IMR-90 (cell line): Measurements from ENCODE around the gene CAMKMT. TPM values are rescaled to one million over a fixed set of nuclear protein-coding genes. Genes with fewer than 3 reads are reported as not detected.
A peak's percentile ranks its signal among the peaks of the same experiment; 100 is the strongest.

Experiments
- ATAC-seq: fragments of 200-7000 bp; cut with Tn5 transposase; 2 replicates; pipeline ENCODE4 v1.9.1; 2020; ENCODE audit warnings: low read depth, mild to moderate bottlenecking, moderate library complexity
- BruUV-seq: library from RNA; stranded (reverse); fragments of 400-500 nt; replicated peaks from 2 replicates; lab custom pipeline; 2021; lab: Mats Ljungman, UMichigan
- CTCF ChIA-PET: fragments of 300-600 bp; formaldehyde crosslinking; extraction: SDS; loops from one replicate; lab custom pipeline; 2021; ENCODE audit warnings: antibody characterized with exemption; lab: Yijun Ruan, JAX
- POLR2A ChIA-PET: fragments of 300-600 bp; sonication (Branson Sonifier 250); formaldehyde crosslinking; loops from one replicate; lab custom pipeline; 2022; ENCODE audit warnings: antibody characterized with exemption; ENCODE audit not compliant: unreplicated experiment; lab: Charles Lee
- DNase-seq: peaks from one replicate; pipeline ENCODE4 v3.0.0; 2013
- H2AFZ ChIP-seq: replicated peaks from 2 replicates; pipeline ENCODE3; 2013; ENCODE audit warnings: low read length, mild to moderate bottlenecking; ENCODE audit not compliant: poor library complexity
- H2AK5ac ChIP-seq: 2 replicates; pipeline ENCODE4 v1.6.1; 2013; ENCODE audit warnings: low read depth, low read length, inconsistent platforms
- H2AK9ac ChIP-seq: replicated peaks from 2 replicates; pipeline ENCODE3; 2013; ENCODE audit warnings: mild to moderate bottlenecking, low read depth, low read length, moderate library complexity; ENCODE audit not compliant: poor library complexity
- H2BK120ac ChIP-seq: 2 replicates; pipeline ENCODE4 v1.6.1; 2013; ENCODE audit warnings: low read depth, low read length, inconsistent platforms
- H2BK15ac ChIP-seq: 3 replicates; pipeline ENCODE4 v1.6.1; 2013; ENCODE audit warnings: low read depth, low read length, inconsistent platforms
- H2BK20ac ChIP-seq: 2 replicates; pipeline ENCODE4 v1.6.1; 2013; ENCODE audit warnings: low read depth, mild to moderate bottlenecking, inconsistent platforms, low read length, moderate library complexity
- H2BK5ac ChIP-seq: 2 replicates; pipeline ENCODE4 v1.6.1; 2013; ENCODE audit warnings: mild to moderate bottlenecking, low read depth, low read length, inconsistent platforms; ENCODE audit not compliant: poor library complexity, severe bottlenecking
- H3K14ac ChIP-seq: replicated peaks from 2 replicates; pipeline ENCODE4 v1.6.1; 2013; ENCODE audit warnings: low read depth, low read length, inconsistent platforms
- H3K18ac ChIP-seq: 2 replicates; pipeline ENCODE4 v1.6.1; 2013; ENCODE audit warnings: low read depth, low read length, control low read depth
- H3K23ac ChIP-seq: 2 replicates; pipeline ENCODE4 v1.6.1; 2013; ENCODE audit warnings: low read depth, low read length, inconsistent platforms
- H3K27ac ChIP-seq: 2 replicates; pipeline ENCODE4 v1.5.1; 2013; ENCODE audit warnings: mild to moderate bottlenecking, control low read depth, low read length; ENCODE audit not compliant: insufficient read depth
- H3K27me3 ChIP-seq: 2 replicates; pipeline ENCODE4 v1.6.1; 2013; ENCODE audit warnings: low read length; ENCODE audit not compliant: control insufficient read depth, insufficient read depth
- H3K36me3 ChIP-seq: 2 replicates; pipeline ENCODE4 v1.6.1; 2013; ENCODE audit warnings: low read length, mixed read lengths; ENCODE audit not compliant: control insufficient read depth, insufficient read depth
- H3K4ac ChIP-seq: 2 replicates; pipeline ENCODE4 v1.6.1; 2013; ENCODE audit warnings: low read depth, low read length, inconsistent platforms
- H3K4me1 ChIP-seq: 2 replicates; pipeline ENCODE4 v1.6.1; 2013; ENCODE audit warnings: low read length, mixed read lengths; ENCODE audit not compliant: control insufficient read depth, insufficient read depth
- H3K4me2 ChIP-seq: 2 replicates; pipeline ENCODE4 v1.6.1; 2013; ENCODE audit warnings: low read depth, mild to moderate bottlenecking, control low read depth, low read length, moderate library complexity
- H3K4me3 ChIP-seq: 2 replicates; pipeline ENCODE4 v1.5.1; 2013; ENCODE audit warnings: low read depth, mild to moderate bottlenecking, control low read depth, low read length, moderate library complexity; ENCODE audit not compliant: insufficient read depth
- H3K56ac ChIP-seq: 2 replicates; pipeline ENCODE4 v1.6.1; 2013; ENCODE audit warnings: low read length, inconsistent platforms; ENCODE audit not compliant: insufficient read depth; ENCODE audit errors: extremely low read depth
- H3K79me1 ChIP-seq, 2 experiments: 2 replicates each; pipeline ENCODE4 v1.6.1; 2013; ENCODE audit warnings: low read length in 2 of 2, inconsistent platforms in 1 of 2, low read depth in 1 of 2
- H3K9ac ChIP-seq: 2 replicates; pipeline ENCODE4 v1.6.1; 2013; ENCODE audit warnings: low read depth, low read length, control low read depth
- H3K9me1 ChIP-seq: 2 replicates; pipeline ENCODE4 v1.6.1; 2013; ENCODE audit warnings: low read length, inconsistent platforms; ENCODE audit not compliant: insufficient read depth
- H3K9me3 ChIP-seq: 2 replicates; pipeline ENCODE4 v1.6.1; 2013; ENCODE audit warnings: low read length; ENCODE audit not compliant: control insufficient read depth, insufficient read depth
- H4K20me1 ChIP-seq: 2 replicates; pipeline ENCODE4 v1.6.1; 2013; ENCODE audit warnings: low read length, inconsistent platforms; ENCODE audit not compliant: insufficient read depth
- H4K5ac ChIP-seq: 2 replicates; pipeline ENCODE4 v1.6.1; 2013; ENCODE audit warnings: mild to moderate bottlenecking, low read depth, low read length, control low read depth
- H4K8ac ChIP-seq, 2 experiments: 2 replicates each; pipeline ENCODE4 v1.6.1; 2013; ENCODE audit warnings: low read depth in 2 of 2, low read length in 2 of 2, control low read depth in 1 of 2, inconsistent platforms in 1 of 2
- H4K91ac ChIP-seq: 2 replicates; pipeline ENCODE4 v1.6.1; 2013; ENCODE audit warnings: low read depth, low read length, inconsistent platforms; ENCODE audit not compliant: insufficient read depth
- CEBPB ChIP-seq: IDR thresholded peaks from 2 replicates; pipeline ENCODE4 v1.6.1; 2012; ENCODE audit warnings: low read depth, low read length, improper control_type of control experiment
- CHD1 ChIP-seq: IDR thresholded peaks from 2 replicates; pipeline ENCODE4 v1.6.1; 2012; ENCODE audit warnings: low read depth, low read length, improper control_type of control experiment
- CTCF ChIP-seq: conservative IDR thresholded peaks from 2 replicates; pipeline ENCODE4 v1.5.1; 2012; ENCODE audit warnings: mild to moderate bottlenecking, low read depth, low read length, improper control_type of control experiment
- ELK1 ChIP-seq: fragments of 150-350 bp; IDR thresholded peaks from 2 replicates; pipeline ENCODE4 v1.6.1; 2016; ENCODE audit warnings: low read depth, mild to moderate bottlenecking, low read length, moderate library complexity, borderline replicate concordance
- FOS ChIP-seq: fragments of 150-350 bp; IDR thresholded peaks from 2 replicates; pipeline ENCODE4 v1.6.1; 2016; ENCODE audit warnings: low read depth, low read length
- MAFK ChIP-seq: IDR thresholded peaks from 2 replicates; pipeline ENCODE4 v1.6.1; 2012; ENCODE audit warnings: low read depth, low read length, improper control_type of control experiment
- MAZ ChIP-seq: IDR thresholded peaks from 2 replicates; pipeline ENCODE4 v1.6.1; 2012; ENCODE audit warnings: low read depth, mild to moderate bottlenecking, low read length, improper control_type of control experiment, moderate library complexity, borderline replicate concordance
- MXI1 ChIP-seq: IDR thresholded peaks from 2 replicates; pipeline ENCODE4 v1.6.1; 2012; ENCODE audit warnings: low read depth, mild to moderate bottlenecking, low read length, moderate library complexity, borderline replicate concordance
- NFE2L2 ChIP-seq: fragments of 150-350 bp; IDR thresholded peaks from 2 replicates; pipeline ENCODE4 v1.6.1; 2016; ENCODE audit warnings: low read depth, mild to moderate bottlenecking, low read length
- POLR2A ChIP-seq: IDR thresholded peaks from 2 replicates; pipeline ENCODE4 v1.6.1; 2012; ENCODE audit warnings: mild to moderate bottlenecking, low read depth, low read length
- RFX5 ChIP-seq: IDR thresholded peaks from 2 replicates; pipeline ENCODE4 v1.8.0; 2012; ENCODE audit warnings: low read depth, mild to moderate bottlenecking, low read length, moderate library complexity
- SMC3 ChIP-seq: fragments of 150-350 bp; IDR thresholded peaks from 2 replicates; pipeline ENCODE4 v1.6.1; 2016; ENCODE audit warnings: low read depth, mild to moderate bottlenecking, antibody characterized with exemption, low read length, moderate library complexity
- WGBS, 2 experiments: methylation state at CpG; one replicate each; pipeline versions ENCODE4 v1.1.5 to v1.1.7; 2013; ENCODE audit warnings: missing lambda C conversion rate in 2 of 2; ENCODE audit not compliant: insufficient read length in 1 of 2; ENCODE audit errors: extremely low coverage in 2 of 2; 5-methylcytosine and 5-hydroxymethylcytosine counted together
- dilution Hi-C: fragments of 300-500 bp; cut with HindIII; formaldehyde crosslinking; loops from one replicate; pipeline ENCODE4 v1.14.3; 2018; ENCODE audit warnings: low sequenced_read_pairs; ENCODE audit not compliant: unreplicated experiment
- in situ Hi-C: fragments of 300-500 bp; cut with MboI; formaldehyde crosslinking; loops from 3 replicates; pipeline ENCODE4 v1.14.3; 2019; ENCODE audit warnings: low sequenced_read_pairs, inconsistent platforms, mixed read lengths
- intact Hi-C: fragments of 100-400 bp; cut with micrococcal nuclease; formaldehyde crosslinking; loops from 2 replicates; pipeline ENCODE4 v1.10.0; 2022
- polyA plus RNA-seq, 3 experiments: library from polyadenylated mRNA; depleted of rRNA; stranded (reverse); fragments of >200 nt; gene quantifications; 2 replicates each; pipeline ENCODE4 v1.2.3, GENCODE V29; 2012; ENCODE audit warnings: low replicate concordance in 1 of 3
- total RNA-seq: library from RNA; depleted of rRNA; stranded (reverse); fragments of >200 nt; gene quantifications from 2 replicates; pipeline ENCODE4 v1.2.3, GENCODE V29; 2012

CAMKMT gene
- total and polyA plus RNA-seq, 2 of the 4 experiments (the other 2 are of a cell fraction) = 4.4 to 6.8 TPM

- Histone ChIP-seq H3K23ac (no peak overlapping the region), H4K20me1 (no peaks in the 10 kb centered on the region), H3K9ac (no peak overlapping the region), H3K56ac (no peak overlapping the region), H3K14ac (no peak overlapping the region), H2BK20ac (no peak overlapping the region), H3K4me1 (no peaks in the 10 kb centered on the region), H4K91ac (no peak overlapping the region), H4K8ac (no peak overlapping the region), H3K4me2 (no peak overlapping the region), H3K9me1 (no peaks in the 10 kb centered on the region), H4K5ac (no peak overlapping the region), H2BK5ac (no peak overlapping the region), H2AFZ (no peak overlapping the region), H3K79me1 (no peaks in the 10 kb centered on the region), H2AK5ac (no peak overlapping the region), H3K18ac (no peak overlapping the region), H2AK9ac (no peak overlapping the region), H2BK15ac (no peak overlapping the region), H3K4ac (no peak overlapping the region), H3K27ac (no peak overlapping the region), H3K36me3 (no peaks in the 10 kb centered on the region), H3K9me3 (no peaks in the 10 kb centered on the region), H2BK120ac (no peak overlapping the region), H3K27me3 (no peaks in the 10 kb centered on the region), H3K4me3 (no peak overlapping the region)
- WGBS, 2 experiments = no CpG with 5 or more reads among the region's 2 CpGs
- no TSS peak for BruUV-seq
- ATAC-seq = peak; percentile 68
- ChIA-PET POLR2A (no interaction called here), CTCF (interaction anchor here (0.9 kb wide), 1 partner anchor 19 kb away, joined by 3 read pairs; no protein-coding TSS in a partner anchor)
- DNase-seq = peak; percentile 69
- dilution Hi-C loops = no loop called here
- TF ChIP-seq MXI1 = no peak
- TF ChIP-seq POLR2A = no peak
- TF ChIP-seq SMC3 = no peak
- TF ChIP-seq NFE2L2 = no peak
- no peak for TF ChIP-seq FOS
- no peak for TF ChIP-seq CHD1
- no peak for TF ChIP-seq ELK1
- TF ChIP-seq CTCF = no peak
- no peak for TF ChIP-seq MAZ
- TF ChIP-seq CEBPB = no peak
- no peak for TF ChIP-seq MAFK
- TF ChIP-seq RFX5 = no peak
- intact Hi-C loops = no loop called here
- in situ Hi-C loops = no loop called here
Measured at GRCh38 chr2:44686561-44686960, 324.8 kb downstream of the CAMKMT start.
